T-cell (primary cell): ENCODE measurements around the gene SLC44A1. TPM values are rescaled to one million over a fixed set of nuclear protein-coding genes. Genes with fewer than 3 reads are reported as not detected.

Source experiments
- ATAC-seq, 4 experiments: fragments of 200-7000 bp in 3 of 4; fragments of 150-1000 bp in 1 of 4; cut with Tn5 transposase; replicated peaks in 1 of 4; 1 replicate in 3 of 4; 2 replicates in 1 of 4; pipeline ENCODE4 v1.10.0; 2021; ENCODE audit warnings: moderate library complexity in 3 of 4, mild to moderate bottlenecking in 2 of 4, moderate number of reproducible peaks in 1 of 4
- CTCF ChIA-PET, 2 donors: fragments of 300-600 bp; sonication (Branson Sonifier 250); formaldehyde crosslinking; loops; one replicate each; lab custom pipeline; 2022; ENCODE audit warnings: antibody characterized with exemption in 2 of 2; lab: Charles Lee
- POLR2A ChIA-PET, 2 donors: fragments of 300-600 bp; sonication (Branson Sonifier 250); formaldehyde crosslinking; loops; one replicate each; lab custom pipeline; 2022; ENCODE audit warnings: antibody characterized with exemption in 2 of 2; lab: Charles Lee
- DNase-seq, 35 experiments: peaks; one replicate each; pipeline versions ENCODE4 v3.0.0 to v3.0.0-alpha.2; 2013 to 2023
- H3K27ac ChIP-seq: one replicate; pipeline ENCODE4 v1.5.1; 2013; ENCODE audit warnings: low read length
- H3K27me3 ChIP-seq, 2 experiments: replicated peaks in 1 of 2; 1 replicate in 1 of 2; 2 replicates in 1 of 2; pipeline versions ENCODE4 v1.6.1 to v1.7.0; 2013; ENCODE audit warnings: low read length in 1 of 2, mixed read lengths in 1 of 2; ENCODE audit not compliant: control insufficient read depth in 2 of 2, insufficient read depth in 2 of 2; ENCODE audit errors: extremely low read depth in 1 of 2
- H3K36me3 ChIP-seq, 2 donors: 1 replicate in 1 of 2; 2 replicates in 1 of 2; pipeline versions ENCODE4 v1.6.1 to v1.7.0; 2013; ENCODE audit warnings: low read length in 1 of 2; ENCODE audit not compliant: control insufficient read depth in 2 of 2, insufficient read depth in 1 of 2; ENCODE audit errors: extremely low read depth in 1 of 2
- H3K4me1 ChIP-seq, 2 experiments: 1 replicate in 1 of 2; 2 replicates in 1 of 2; pipeline versions ENCODE4 v1.6.1 to v1.7.0; 2013; ENCODE audit warnings: low read length in 2 of 2, mixed read lengths in 1 of 2; ENCODE audit not compliant: insufficient read depth in 2 of 2, control insufficient read depth in 1 of 2; ENCODE audit errors: extremely low read depth in 1 of 2
- H3K4me3 ChIP-seq, 2 donors: 1 replicate in 1 of 2; 2 replicates in 1 of 2; pipeline versions ENCODE4 v1.5.1 to v1.7.0; 2013; ENCODE audit warnings: mild to moderate bottlenecking in 2 of 2, low read length in 1 of 2, moderate library complexity in 1 of 2; ENCODE audit not compliant: control insufficient read depth in 1 of 2; ENCODE audit errors: extremely low read depth in 1 of 2
- H3K9me3 ChIP-seq: 2 replicates; pipeline ENCODE4 v1.7.0; 2013
- H3K27ac Mint-ChIP-seq, 2 donors: one replicate each; pipeline ENCODE4 v1.8.0; 2020 to 2021; ENCODE audit warnings: mild to moderate bottlenecking in 2 of 2, mixed read lengths in 2 of 2
- H3K27me3 Mint-ChIP-seq, 2 donors: one replicate each; pipeline ENCODE4 v1.8.0; 2021 to 2022; ENCODE audit warnings: mixed read lengths in 2 of 2
- H3K36me3 Mint-ChIP-seq: one replicate; pipeline ENCODE4 v1.8.0; 2021; ENCODE audit warnings: mixed read lengths
- H3K4me1 Mint-ChIP-seq, 3 donors: one replicate each; pipeline ENCODE4 v1.8.0; 2020 to 2022; ENCODE audit warnings: mixed read lengths in 3 of 3, mild to moderate bottlenecking in 1 of 3
- H3K4me3 Mint-ChIP-seq, 3 donors: one replicate each; pipeline ENCODE4 v1.8.0; 2020 to 2022; ENCODE audit warnings: mild to moderate bottlenecking in 3 of 3, mixed read lengths in 3 of 3, moderate library complexity in 3 of 3
- H3K9me3 Mint-ChIP-seq, 3 donors: one replicate each; pipeline ENCODE4 v1.8.0; 2020 to 2022; ENCODE audit warnings: mixed read lengths in 3 of 3
- WGBS: methylation state at CpG from one replicate; pipeline ENCODE4 v1.1.5; 2013; ENCODE audit warnings: missing lambda C conversion rate; ENCODE audit not compliant: insufficient coverage; 5-methylcytosine and 5-hydroxymethylcytosine counted together
- total RNA-seq, 35 experiments: library from RNA in 6 of 35; stranded (reverse) in 6 of 35; fragments of 120-200 nt in 1 of 35; gene quantifications; one replicate each; pipeline versions ENCODE4 v1.2.1 to v1.2.4 and lab custom pipeline; 2013 to 2026

Gene SLC44A1
- total RNA-seq, 5 donors from 2014 or later (not counting 1 experiment from before 2014, with no cell fraction given): 7.3 to 10.2 (median 9.4) TPM

GRCh38 chr9:105238302-105238701, 6.1 kb upstream of the SLC44A1 start:
- POLR2A ChIA-PET: no interaction called here
- no peak overlapping the region for H3K27ac Mint-ChIP-seq

DNA sequence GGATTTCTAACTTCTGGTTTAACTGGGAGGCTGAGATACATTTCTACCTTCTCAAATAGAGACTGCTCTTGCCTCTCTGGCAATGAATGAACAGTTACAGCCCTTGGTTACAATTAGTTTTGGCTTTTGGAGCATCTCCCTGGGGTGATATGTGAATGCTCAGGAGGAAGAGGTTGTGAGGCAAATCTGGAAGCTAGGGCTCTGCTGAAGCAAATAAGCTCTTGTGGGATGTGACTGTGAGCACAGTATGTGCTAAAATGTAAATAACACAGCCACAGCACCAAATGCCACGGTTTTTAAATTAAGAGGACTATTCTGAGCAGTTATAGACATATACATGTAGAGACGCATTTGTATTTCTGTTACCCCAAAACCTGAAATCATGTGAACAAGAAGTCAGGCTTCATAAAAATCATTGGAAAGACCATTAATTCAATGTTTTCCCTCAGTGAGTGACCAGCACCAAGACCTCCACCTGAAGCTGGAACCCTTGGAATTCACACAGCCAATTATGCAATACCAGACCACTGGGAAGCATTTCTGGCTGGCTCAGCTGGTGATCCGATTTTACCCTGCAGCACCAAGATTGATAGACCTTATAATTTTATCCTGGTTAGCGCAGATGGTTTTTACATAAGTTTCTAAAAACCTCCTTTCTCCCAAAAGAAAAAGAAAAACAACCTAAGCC, 3.0 kb upstream of the SLC44A1 start:
- Mint-ChIP-seq H3K4me1 (peaks cover 23 to 35% (median 25%) of the 10 kb centered on the region in 3 donors), H3K4me3 (no peak overlapping the region), H3K27ac (no peak overlapping the region), H3K36me3 (no peaks in the 10 kb centered on the region), H3K9me3 (no peaks in the 10 kb centered on the region), H3K27me3 (peaks cover 9 to 14% of the 10 kb centered on the region in 2 donors)
- ChIA-PET POLR2A (no interaction called here), CTCF (interaction anchor here (0.6 kb wide), 2 partner anchors 172 to 652 kb away, joined by 3 read pairs; no protein-coding TSS in a partner anchor)
- no CpG with 5 or more reads among the region's 4 CpGs for WGBS
- Histone ChIP-seq H3K27me3 (peaks cover 0 to 7% of the 10 kb centered on the region in 2 experiments), H3K9me3 (no peaks in the 10 kb centered on the region), H3K27ac (no peak overlapping the region), H3K36me3 (no peaks in the 10 kb centered on the region), H3K4me1 (peaks cover 9 to 13% of the 10 kb centered on the region in 2 experiments), H3K4me3 (no peak overlapping the region)
- no peak for DNase-seq
- ATAC-seq: no peak

More at GRCh38 chr9:105238302-105238701, 6.1 kb upstream of the SLC44A1 start:
- Histone ChIP-seq H3K27ac (no peak overlapping the region), H3K36me3 (no peaks in the 10 kb centered on the region), H3K4me1 (peaks cover 0 to 1% of the 10 kb centered on the region in 2 experiments), H3K4me3 (no peak overlapping the region), H3K9me3 (no peaks in the 10 kb centered on the region), H3K27me3 (peaks cover 0 to 10% of the 10 kb centered on the region in 2 experiments)
- CTCF ChIA-PET: interaction anchor here in 1 of 2 donors (0.6 to 0.8 kb wide), 2 partner anchors 18 to 158 kb away, joined by 3 to 4 read pairs; no protein-coding TSS in a partner anchor
- H3K36me3 Mint-ChIP-seq: no peaks in the 10 kb centered on the region
- no peak for DNase-seq
- peaks cover 5 to 13% (median 7%) of the 10 kb centered on the region in 3 donors for H3K4me1 Mint-ChIP-seq
- ATAC-seq: no peak
- peaks cover 11 to 19% of the 10 kb centered on the region in 2 donors for H3K27me3 Mint-ChIP-seq
- H3K4me3 Mint-ChIP-seq: no peak overlapping the region
- no peaks in the 10 kb centered on the region for H3K9me3 Mint-ChIP-seq
- WGBS: no CpG with 5 or more reads among the region's 3 CpGs

DNA sequence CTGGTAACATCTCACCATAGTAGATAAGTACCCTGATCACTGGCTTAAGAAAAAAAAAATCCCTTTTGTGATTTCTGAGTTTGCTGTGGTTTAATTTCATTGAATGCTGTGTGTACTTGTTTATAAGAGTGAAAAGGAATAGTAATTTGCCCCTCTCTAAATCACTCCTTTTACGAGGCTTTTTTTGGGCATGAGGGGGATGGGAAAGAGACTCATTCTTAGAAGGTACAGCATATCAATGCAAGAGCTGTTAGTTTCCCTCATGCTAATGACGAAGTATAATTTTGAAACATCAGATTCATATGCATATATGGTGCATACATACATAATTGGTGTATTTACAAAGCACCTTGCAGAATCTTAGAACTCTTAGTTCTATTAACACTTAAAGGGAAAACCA, 2.4 kb upstream of the SLC44A1 start:
- no peaks in the 10 kb centered on the region for H3K9me3 Mint-ChIP-seq
- no peak overlapping the region for H3K27ac ChIP-seq
- H3K4me3 Mint-ChIP-seq: no peak overlapping the region

DNA sequence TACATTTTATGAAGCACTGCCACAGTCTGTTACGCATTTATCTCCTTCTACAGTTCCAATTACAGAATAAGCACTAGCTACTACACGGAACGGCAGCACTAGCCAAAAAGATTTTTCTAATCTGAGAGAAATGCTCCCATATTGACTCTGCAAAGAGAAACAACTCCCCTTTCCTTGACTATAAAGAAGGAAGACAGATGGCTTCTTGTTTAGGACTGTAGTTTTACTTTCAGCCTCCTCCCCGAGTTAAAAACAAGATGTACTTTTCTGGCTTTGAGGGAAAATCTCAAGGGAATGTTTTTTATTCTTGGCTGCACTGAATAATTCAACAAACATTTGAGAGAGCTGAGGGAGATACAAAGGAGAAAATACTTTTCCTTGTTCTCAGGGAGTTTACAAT, 1.9 kb upstream of the SLC44A1 start:
- no peak for DNase-seq
- peaks cover 9 to 14% of the 10 kb centered on the region in 2 donors for H3K27me3 Mint-ChIP-seq
- Histone ChIP-seq H3K4me1 (peaks cover 9 to 13% of the 10 kb centered on the region in 2 experiments), H3K27ac (no peak overlapping the region), H3K36me3 (no peaks in the 10 kb centered on the region), H3K27me3 (peaks cover 0 to 7% of the 10 kb centered on the region in 2 experiments), H3K4me3 (no peak overlapping the region), H3K9me3 (no peaks in the 10 kb centered on the region)
- ChIA-PET CTCF (interaction anchor here in 1 of 2 donors (0.7 kb wide), 1 partner anchor 116 kb away, joined by 3 read pairs; no protein-coding TSS in a partner anchor), POLR2A (no interaction called here)
- peaks cover 25 to 45% (median 25%) of the 10 kb centered on the region in 3 donors for H3K4me1 Mint-ChIP-seq
- H3K27ac Mint-ChIP-seq: no peak overlapping the region
- ATAC-seq: no peak
- H3K36me3 Mint-ChIP-seq: no peaks in the 10 kb centered on the region
- whole genome bisulfite sequencing: no CpG with 5 or more reads among the region's 4 CpGs
- H3K4me3 Mint-ChIP-seq: peak overlapping the region in 1 of 3 donors; percentile 39
- no peaks in the 10 kb centered on the region for H3K9me3 Mint-ChIP-seq

More for the DNA sequence above, 2.4 kb upstream of the SLC44A1 start:
- Histone ChIP-seq H3K9me3 (no peaks in the 10 kb centered on the region), H3K36me3 (no peaks in the 10 kb centered on the region), H3K4me3 (no peak overlapping the region), H3K27me3 (peaks cover 0 to 7% of the 10 kb centered on the region in 2 experiments), H3K4me1 (peaks cover 9 to 13% of the 10 kb centered on the region in 2 experiments)
- no peak overlapping the region for H3K27ac Mint-ChIP-seq
- peaks cover 25 to 41% (median 25%) of the 10 kb centered on the region in 3 donors for H3K4me1 Mint-ChIP-seq
- DNase-seq (no peak), ATAC-seq (no peak)
- no peaks in the 10 kb centered on the region for H3K36me3 Mint-ChIP-seq
- peaks cover 9 to 14% of the 10 kb centered on the region in 2 donors for H3K27me3 Mint-ChIP-seq
- WGBS: no CpG with 5 or more reads among the region's 2 CpGs
- ChIA-PET CTCF (interaction anchor here (0.6 to 0.7 kb wide), 2 partner anchors 115 to 652 kb away, joined by 3 read pairs; no protein-coding TSS in a partner anchor), POLR2A (no interaction called here)

DNA sequence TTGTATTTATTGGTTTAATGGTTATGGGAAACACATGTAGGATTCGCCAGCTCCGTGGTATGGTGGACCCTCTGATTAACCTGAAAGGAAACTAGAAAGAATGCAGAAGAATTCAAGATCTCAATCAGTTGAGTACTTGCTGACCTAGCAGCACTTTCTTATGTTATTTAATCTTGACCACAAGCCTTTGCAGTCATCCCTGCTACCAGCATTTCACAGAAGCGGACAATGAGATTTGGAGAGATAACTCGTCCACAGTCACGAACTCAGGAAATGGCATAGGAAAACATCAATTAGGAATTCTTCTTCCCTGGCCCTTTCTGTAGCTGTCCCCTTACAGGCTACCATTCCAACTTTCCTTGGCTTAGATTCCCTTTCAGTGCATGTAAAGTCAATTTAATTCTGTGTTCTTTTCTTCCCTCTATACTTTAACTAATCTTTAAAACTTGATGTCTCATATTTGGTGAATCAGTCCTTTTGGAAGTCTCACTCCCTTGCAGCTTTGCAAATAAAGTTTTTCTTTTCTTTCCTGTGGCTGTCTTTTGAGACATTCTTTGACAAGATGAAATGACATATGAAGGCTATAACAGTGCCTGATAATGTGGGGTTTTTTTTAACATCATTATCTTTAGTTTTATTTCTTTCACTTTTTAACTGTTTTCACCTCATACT, 1.3 kb upstream of the SLC44A1 start:
- H3K9me3 ChIP-seq: no peaks in the 10 kb centered on the region
- no peak overlapping the region for H3K4me3 ChIP-seq
- H3K27ac ChIP-seq: no peak overlapping the region
- ChIA-PET POLR2A (no interaction called here), CTCF (no interaction called here)
- WGBS: 60% methylated on average over 1 of the region's 5 CpGs
- H3K4me3 Mint-ChIP-seq: peak overlapping the region; percentile 31 to 95 (median 81)
- H3K4me1 Mint-ChIP-seq: peaks cover 25 to 48% (median 25%) of the 10 kb centered on the region in 3 donors
- DNase-seq (no peak), ATAC-seq (no peak)
- H3K27me3 Mint-ChIP-seq: peaks cover 9 to 14% of the 10 kb centered on the region in 2 donors
- H3K36me3 Mint-ChIP-seq: no peaks in the 10 kb centered on the region
- no peaks in the 10 kb centered on the region for H3K36me3 ChIP-seq
- H3K27ac Mint-ChIP-seq: no peak overlapping the region
- peaks cover 9 to 13% of the 10 kb centered on the region in 2 experiments for H3K4me1 ChIP-seq
- H3K9me3 Mint-ChIP-seq: no peaks in the 10 kb centered on the region
- peaks cover 0 to 4% of the 10 kb centered on the region in 2 experiments for H3K27me3 ChIP-seq

- POLR2A ChIA-PET: interaction anchor here in 1 of 2 donors (1.1 kb wide), 1 partner anchor 163 kb away, joined by 4 read pairs; no protein-coding TSS in a partner anchor
- Histone ChIP-seq H3K27ac (no peak overlapping the region), H3K36me3 (no peaks in the 10 kb centered on the region), H3K4me1 (peaks cover 9 to 13% of the 10 kb centered on the region in 2 experiments), H3K27me3 (peaks cover 0 to 4% of the 10 kb centered on the region in 2 experiments), H3K4me3 (peak overlapping the region; percentile 68 to 80), H3K9me3 (no peaks in the 10 kb centered on the region)
- CTCF ChIA-PET: interaction anchor here (0.5 to 1.5 kb wide), 10 partner anchors 8 to 383 kb away, joined by 3 to 6 read pairs (median 3); no protein-coding TSS in a partner anchor
- ATAC-seq (peak in 1 of 4 experiments; percentile 66), DNase-seq (no peak)
- H3K9me3 Mint-ChIP-seq: no peaks in the 10 kb centered on the region
- WGBS: 0% methylated on average over 48 of the region's 48 CpGs
- peaks cover 25 to 48% (median 25%) of the 10 kb centered on the region in 3 donors for H3K4me1 Mint-ChIP-seq
- H3K4me3 Mint-ChIP-seq: peak overlapping the region; percentile 85 to 95 (median 86)
- no peak overlapping the region for H3K27ac Mint-ChIP-seq
- peaks cover 5 to 6% of the 10 kb centered on the region in 2 donors for H3K27me3 Mint-ChIP-seq
- no peaks in the 10 kb centered on the region for H3K36me3 Mint-ChIP-seq
Observed at GRCh38 chr9:105244734-105245028, 230 bp downstream of the SLC44A1 start.
